CD14-positive monocyte (primary cell): ENCODE measurements around the gene ATP4B. TPM values are rescaled to one million over a fixed set of nuclear protein-coding genes. Genes with fewer than 3 reads are reported as not detected.

Experiments used
- DNase-seq, 3 donors: peaks; one replicate each; pipeline ENCODE4 v3.0.0-alpha.2; 2011 to 2022
- H2AFZ ChIP-seq: 2 replicates; pipeline ENCODE4 v1.6.0; 2012; ENCODE audit warnings: mild to moderate bottlenecking, low read depth, low read length, inconsistent platforms; ENCODE audit not compliant: insufficient read depth, poor library complexity, severe bottlenecking
- H3K27ac ChIP-seq, 2 donors: 1 replicate in 1 of 2; 2 replicates in 1 of 2; pipeline ENCODE4 v1.5.1; 2012 to 2013; ENCODE audit warnings: low read length in 2 of 2, control low read depth in 1 of 2, inconsistent platforms in 1 of 2, low read depth in 1 of 2, mild to moderate bottlenecking in 1 of 2
- H3K27me3 ChIP-seq, 2 donors: one replicate each; pipeline versions ENCODE4 v1.6.0 to v1.6.1; 2011 to 2013; ENCODE audit warnings: low read length in 2 of 2; ENCODE audit not compliant: control insufficient read depth in 2 of 2, insufficient read depth in 2 of 2
- H3K36me3 ChIP-seq, 2 donors: replicated peaks in 1 of 2; 1 replicate in 1 of 2; 2 replicates in 1 of 2; pipeline versions ENCODE4 v1.5.1 to v1.6.1; 2012 to 2013; ENCODE audit warnings: low read length in 2 of 2, control low read depth in 1 of 2, inconsistent platforms in 1 of 2, mild to moderate bottlenecking in 1 of 2; ENCODE audit not compliant: insufficient read depth in 2 of 2, control insufficient read depth in 1 of 2
- H3K4me1 ChIP-seq, 2 donors: 1 replicate in 1 of 2; 2 replicates in 1 of 2; pipeline versions ENCODE4 v1.5.1 to v1.6.1; 2012 to 2013; ENCODE audit warnings: low read length in 2 of 2, control low read depth in 1 of 2, inconsistent platforms in 1 of 2, mild to moderate bottlenecking in 1 of 2, moderate library complexity in 1 of 2; ENCODE audit not compliant: insufficient read depth in 2 of 2, control insufficient read depth in 1 of 2
- H3K4me2 ChIP-seq: replicated peaks from 2 replicates; pipeline ENCODE3; 2012; ENCODE audit warnings: low read length, moderate library complexity, mild to moderate bottlenecking; ENCODE audit not compliant: poor library complexity, severe bottlenecking; ENCODE audit errors: extremely low read depth
- H3K4me3 ChIP-seq, 3 experiments: fragments of 200-600 bp in 1 of 3; sonication (generic) in 1 of 3; replicated peaks in 1 of 3; 1 replicate in 2 of 3; 2 replicates in 1 of 3; pipeline ENCODE4 v1.5.1; 2011 to 2013; ENCODE audit warnings: low read length in 3 of 3, mild to moderate bottlenecking in 3 of 3, control low read depth in 2 of 3, low read depth in 2 of 3, inconsistent platforms in 1 of 3, moderate library complexity in 1 of 3
- H3K79me2 ChIP-seq: 2 replicates; pipeline ENCODE4 v1.6.0; 2012; ENCODE audit warnings: mild to moderate bottlenecking, control low read depth, inconsistent platforms, low read length, moderate library complexity; ENCODE audit not compliant: insufficient read depth
- H3K9ac ChIP-seq: 2 replicates; pipeline ENCODE4 v1.6.0; 2017; ENCODE audit warnings: low read length, mild to moderate bottlenecking; ENCODE audit not compliant: insufficient read depth, poor library complexity, severe bottlenecking
- H3K9me3 ChIP-seq, 2 donors: replicated peaks in 1 of 2; 1 replicate in 1 of 2; 2 replicates in 1 of 2; pipeline versions ENCODE4 v1.5.1 to v1.6.1; 2012 to 2013; ENCODE audit warnings: low read length in 2 of 2, control low read depth in 1 of 2; ENCODE audit not compliant: control insufficient read depth in 1 of 2, insufficient read depth in 1 of 2
- H4K20me1 ChIP-seq: 2 replicates; pipeline ENCODE4 v1.6.0; 2012; ENCODE audit warnings: mild to moderate bottlenecking, low read length, control low read depth, moderate library complexity; ENCODE audit not compliant: insufficient read depth
- H3K27ac Mint-ChIP-seq, 7 donors: one replicate each; pipeline ENCODE4 v1.8.0; 2020; ENCODE audit warnings: mild to moderate bottlenecking in 7 of 7, mixed read lengths in 7 of 7, moderate library complexity in 6 of 7, inconsistent platforms in 2 of 7
- H3K27me3 Mint-ChIP-seq, 3 donors: one replicate each; pipeline ENCODE4 v1.8.0; 2021 to 2022; ENCODE audit warnings: low read depth in 3 of 3, mild to moderate bottlenecking in 3 of 3, mixed read lengths in 3 of 3, moderate library complexity in 3 of 3, inconsistent platforms in 1 of 3
- H3K36me3 Mint-ChIP-seq, 2 donors: one replicate each; pipeline ENCODE4 v1.8.0; 2020; ENCODE audit warnings: mixed read lengths in 2 of 2, inconsistent platforms in 1 of 2, mild to moderate bottlenecking in 1 of 2
- H3K4me1 Mint-ChIP-seq: one replicate; pipeline ENCODE4 v1.8.0; 2020; ENCODE audit warnings: mild to moderate bottlenecking, mixed read lengths
- H3K4me3 Mint-ChIP-seq, 2 donors: one replicate each; pipeline ENCODE4 v1.8.0; 2020; ENCODE audit warnings: mild to moderate bottlenecking in 2 of 2, mixed read lengths in 2 of 2, moderate library complexity in 1 of 2
- H3K9me3 Mint-ChIP-seq, 7 donors: one replicate each; pipeline ENCODE4 v1.8.0; 2020 to 2022; ENCODE audit warnings: mixed read lengths in 7 of 7, mild to moderate bottlenecking in 6 of 7, moderate library complexity in 6 of 7, inconsistent platforms in 2 of 7
- CTCF ChIP-seq: fragments of 200-600 bp; IDR thresholded peaks from one replicate; pipeline ENCODE4 v1.8.0; 2022; ENCODE audit warnings: antibody characterized with exemption, mild to moderate bottlenecking
- WGBS: methylation state at CpG from one replicate; pipeline ENCODE4 v1.1.5; 2013; ENCODE audit warnings: missing lambda C conversion rate; ENCODE audit not compliant: insufficient coverage; 5-methylcytosine and 5-hydroxymethylcytosine counted together
- intact Hi-C, 2 donors: fragments of 100-400 bp; cut with micrococcal nuclease; formaldehyde crosslinking; loops; one replicate each; pipeline versions ENCODE4 v1.15.0 to v1.15.1; 2023
- polyA plus RNA-seq, 3 donors: library from polyadenylated mRNA; depleted of rRNA in 1 of 3; unstranded in 2 of 3; stranded (reverse) in 1 of 3; fragments of 300-500 nt in 2 of 3; fragments of >200 nt in 1 of 3; fragmentation: Illumina TruSeq in 2 of 3; gene quantifications; 1 replicate in 2 of 3; 2 replicates in 1 of 3; pipeline ENCODE4 v1.2.3, GENCODE V29; 2012 to 2021

Gene ATP4B
- polyA plus RNA-seq, 3 donors: not detected

- H3K27me3 ChIP-seq: no peaks in the 10 kb centered on the region
Measured at GRCh38 chr13:113605461-113605860, 52.5 kb downstream of the ATP4B start.

GRCh38 chr13:113604186-113604585, 53.8 kb downstream of the ATP4B start:
- H3K4me1 ChIP-seq: peaks cover 28 to 31% of the 10 kb centered on the region in 2 donors
- no peak overlapping the region for H3K27ac ChIP-seq
- DNase-seq: no peak
- Mint-ChIP-seq H3K9me3 (peaks cover 6 to 18% (median 12%) of the 10 kb centered on the region in 7 donors), H3K27me3 (peaks cover 0 to 2% (median 0%) of the 10 kb centered on the region in 3 donors), H3K4me3 (no peak overlapping the region), H3K4me1 (peaks cover 44% of the 10 kb centered on the region), H3K27ac (peak overlapping the region in 3 of 7 donors; percentile 68 to 98 (median 96)), H3K36me3 (peaks cover 30 to 55% of the 10 kb centered on the region in 2 donors)
- WGBS: 100% methylated on average over 1 of the region's 1 CpG
- peaks cover 11 to 15% of the 10 kb centered on the region in 2 donors for H3K9me3 ChIP-seq
- peaks cover 97% of the 10 kb centered on the region for H3K79me2 ChIP-seq
- H3K27me3 ChIP-seq: no peaks in the 10 kb centered on the region
- no peak for TF ChIP-seq CTCF
- intact Hi-C loops: no loop called here
- peaks cover 18 to 32% of the 10 kb centered on the region in 2 donors for H3K36me3 ChIP-seq
- no peak overlapping the region for H2AFZ ChIP-seq
- no peak overlapping the region for H3K9ac ChIP-seq
- no peaks in the 10 kb centered on the region for H4K20me1 ChIP-seq
- no peak overlapping the region for H3K4me3 ChIP-seq
- no peak overlapping the region for H3K4me2 ChIP-seq

More at GRCh38 chr13:113605461-113605860, 52.5 kb downstream of the ATP4B start:
- no peak for TF ChIP-seq CTCF
- DNase-seq: no peak
- no peak overlapping the region for H3K4me2 ChIP-seq
- Mint-ChIP-seq H3K4me1 (peaks cover 44% of the 10 kb centered on the region), H3K4me3 (no peak overlapping the region), H3K9me3 (peaks cover 0 to 6% (median under 1%) of the 10 kb centered on the region in 7 donors), H3K36me3 (peaks cover 29 to 48% of the 10 kb centered on the region in 2 donors), H3K27ac (peak overlapping the region; percentile 82 to 98 (median 96)), H3K27me3 (peaks cover 0 to 2% (median 0%) of the 10 kb centered on the region in 3 donors)
- H3K36me3 ChIP-seq: peaks cover 10 to 24% of the 10 kb centered on the region in 2 donors
- no peaks in the 10 kb centered on the region for H4K20me1 ChIP-seq
- intact Hi-C loops: no loop called here
- peak overlapping the region in 1 of 2 donors; percentile 83 for H3K27ac ChIP-seq
- peaks cover 0 to 2% of the 10 kb centered on the region in 2 donors for H3K9me3 ChIP-seq
- peaks cover 97% of the 10 kb centered on the region for H3K79me2 ChIP-seq
- WGBS: 100% methylated on average over 4 of the region's 8 CpGs
- no peak overlapping the region for H3K9ac ChIP-seq
- no peak overlapping the region for H3K4me3 ChIP-seq
- H3K4me1 ChIP-seq: peaks cover 28 to 31% of the 10 kb centered on the region in 2 donors
- no peak overlapping the region for H2AFZ ChIP-seq
